ENCODE data around the gene SVIL.

SVIL gene

DNA sequence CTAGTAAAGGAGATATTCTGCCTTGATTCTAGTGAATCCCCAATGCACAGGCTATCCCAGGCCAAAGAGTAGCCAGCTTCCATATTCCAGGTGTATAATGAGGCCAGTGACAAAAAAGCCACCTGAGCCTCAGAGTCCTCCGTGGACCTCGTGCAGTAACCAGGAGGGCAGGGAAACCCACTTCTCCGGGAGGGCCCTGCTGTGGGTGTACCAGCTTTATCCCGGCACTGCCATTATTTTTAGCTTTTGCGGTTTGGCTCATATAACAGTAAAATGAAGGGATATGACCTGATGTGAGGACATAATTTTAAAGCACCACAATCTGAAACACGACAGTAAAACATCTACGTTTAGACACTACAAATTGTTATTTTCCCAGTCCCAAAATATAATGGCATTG is 109.0 kb downstream of the SVIL start:
- TF ChIP-seq, protein P1, sequence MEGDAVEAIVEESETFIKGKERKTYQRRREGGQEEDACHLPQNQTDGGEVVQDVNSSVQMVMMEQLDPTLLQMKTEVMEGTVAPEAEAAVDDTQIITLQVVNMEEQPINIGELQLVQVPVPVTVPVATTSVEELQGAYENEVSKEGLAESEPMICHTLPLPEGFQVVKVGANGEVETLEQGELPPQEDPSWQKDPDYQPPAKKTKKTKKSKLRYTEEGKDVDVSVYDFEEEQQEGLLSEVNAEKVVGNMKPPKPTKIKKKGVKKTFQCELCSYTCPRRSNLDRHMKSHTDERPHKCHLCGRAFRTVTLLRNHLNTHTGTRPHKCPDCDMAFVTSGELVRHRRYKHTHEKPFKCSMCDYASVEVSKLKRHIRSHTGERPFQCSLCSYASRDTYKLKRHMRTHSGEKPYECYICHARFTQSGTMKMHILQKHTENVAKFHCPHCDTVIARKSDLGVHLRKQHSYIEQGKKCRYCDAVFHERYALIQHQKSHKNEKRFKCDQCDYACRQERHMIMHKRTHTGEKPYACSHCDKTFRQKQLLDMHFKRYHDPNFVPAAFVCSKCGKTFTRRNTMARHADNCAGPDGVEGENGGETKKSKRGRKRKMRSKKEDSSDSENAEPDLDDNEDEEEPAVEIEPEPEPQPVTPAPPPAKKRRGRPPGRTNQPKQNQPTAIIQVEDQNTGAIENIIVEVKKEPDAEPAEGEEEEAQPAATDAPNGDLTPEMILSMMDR (IDR thresholded peaks at IDR 0.05; ENCODE audit: unreplicated experiment in 3 of 3), result no peak
- Mint-ChIP-seq H3K36me3 (ENCODE audit: low read depth) (peaks cover 72% of the 10 kb centered on the region), H3K27me3 (ENCODE audit: low read depth) (no peaks in the 10 kb centered on the region)

DNA sequence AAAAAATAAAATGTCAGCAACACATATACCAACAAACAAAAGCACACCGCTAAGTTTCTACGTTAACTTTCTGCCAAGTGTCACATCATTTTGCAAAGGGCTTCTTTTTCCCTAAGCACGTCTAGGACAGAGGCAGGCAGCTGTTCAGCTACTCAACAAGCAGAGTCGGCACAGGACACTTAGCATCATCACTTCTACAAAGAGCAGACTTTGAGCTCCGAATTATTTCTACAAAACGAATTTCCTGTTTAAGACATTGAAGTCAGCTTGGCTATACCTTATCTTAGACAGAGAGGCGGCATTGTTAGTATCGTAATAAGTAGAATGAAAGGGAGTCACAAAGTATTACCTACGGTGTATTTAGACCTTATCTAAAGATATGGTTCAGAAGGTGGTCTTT is 110.1 kb downstream of the SVIL start:
- TF ChIP-seq, protein P1 (IDR thresholded peaks at IDR 0.05; ENCODE audit: unreplicated experiment in 3 of 3), result no peak
- Mint-ChIP-seq H3K27ac (peak overlapping the region in 2 of 3 experiments; percentile 39 to 96), H3K27me3 (ENCODE audit: low read depth) (no peaks in the 10 kb centered on the region), H3K4me1 (peaks cover 29% of the 10 kb centered on the region), H3K4me3 (no peak overlapping the region), H3K9me3 (no peaks in the 10 kb centered on the region), H3K36me3 (ENCODE audit: low read depth) (peaks cover 70% of the 10 kb centered on the region)

More for the DNA sequence above, 109.0 kb downstream of the SVIL start:
- H3K4me3 Mint-ChIP-seq, result no peak overlapping the region
- H3K4me1 Mint-ChIP-seq, result peaks cover 29% of the 10 kb centered on the region
- H3K9me3 Mint-ChIP-seq, result no peaks in the 10 kb centered on the region
- no peak overlapping the region for H3K27ac Mint-ChIP-seq

DNA sequence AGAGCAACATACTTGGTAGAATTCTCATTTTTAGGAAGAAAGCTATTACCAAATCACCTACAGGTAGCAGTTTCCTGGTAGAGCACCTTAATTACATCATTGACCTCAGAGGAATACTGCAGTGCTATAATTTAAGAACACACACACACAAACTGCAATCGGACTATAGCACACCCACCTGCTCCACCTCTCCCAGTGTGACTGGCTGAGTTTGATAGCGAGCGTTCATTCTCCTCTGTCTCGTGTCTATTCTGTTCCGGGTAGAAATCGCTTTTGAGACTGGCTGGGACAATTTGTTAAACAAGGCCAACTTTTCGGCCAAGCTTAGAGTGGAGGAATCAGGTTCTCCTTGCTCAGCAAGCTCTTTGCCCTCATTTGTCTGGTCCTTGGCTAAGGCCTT is 110.5 kb downstream of the SVIL start:
- H3K9me3 Mint-ChIP-seq, result no peaks in the 10 kb centered on the region
- H3K27ac Mint-ChIP-seq, result peak overlapping the region in 2 of 3 experiments; percentile 39 to 96

DNA sequence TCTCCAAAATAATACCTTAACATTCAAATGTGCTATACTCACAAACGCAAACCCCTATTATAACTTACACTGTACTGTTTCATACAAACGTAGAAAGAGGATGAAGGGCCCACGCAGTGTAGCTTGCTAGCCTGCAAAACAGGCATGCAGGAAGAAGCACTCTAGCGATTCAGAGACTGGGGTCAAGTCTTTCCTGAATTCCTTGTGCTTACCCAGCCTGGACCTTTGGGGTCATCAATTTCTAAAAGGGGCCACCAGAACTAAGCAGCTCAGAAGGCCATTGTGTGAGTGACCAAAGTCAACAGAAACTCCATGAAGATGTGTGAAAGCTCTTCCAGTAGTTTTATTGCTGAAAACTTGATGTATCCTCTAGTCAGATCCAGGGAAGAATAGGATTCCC is 111.9 kb downstream of the SVIL start:
- Mint-ChIP-seq H3K27me3 (ENCODE audit: low read depth) (no peaks in the 10 kb centered on the region), H3K36me3 (ENCODE audit: low read depth) (peaks cover 63% of the 10 kb centered on the region), H3K4me1 (peaks cover 29% of the 10 kb centered on the region), H3K4me3 (peak overlapping the region; percentile 60 to 77 (median 69)), H3K9me3 (no peaks in the 10 kb centered on the region), H3K27ac (peak overlapping the region; percentile 94 to 97 (median 96))
- TF ChIP-seq, protein P1 (IDR thresholded peaks at IDR 0.05; ENCODE audit: unreplicated experiment in 3 of 3), result no peak

More for the DNA sequence above, 110.5 kb downstream of the SVIL start:
- no peak overlapping the region for H3K4me3 Mint-ChIP-seq
- peaks cover 67% of the 10 kb centered on the region for H3K36me3 Mint-ChIP-seq (ENCODE audit: low read depth)
- no peaks in the 10 kb centered on the region for H3K27me3 Mint-ChIP-seq (ENCODE audit: low read depth)
- peaks cover 29% of the 10 kb centered on the region for H3K4me1 Mint-ChIP-seq
- TF ChIP-seq, protein P1 (IDR thresholded peaks at IDR 0.05; ENCODE audit: unreplicated experiment in 3 of 3), result no peak

DNA sequence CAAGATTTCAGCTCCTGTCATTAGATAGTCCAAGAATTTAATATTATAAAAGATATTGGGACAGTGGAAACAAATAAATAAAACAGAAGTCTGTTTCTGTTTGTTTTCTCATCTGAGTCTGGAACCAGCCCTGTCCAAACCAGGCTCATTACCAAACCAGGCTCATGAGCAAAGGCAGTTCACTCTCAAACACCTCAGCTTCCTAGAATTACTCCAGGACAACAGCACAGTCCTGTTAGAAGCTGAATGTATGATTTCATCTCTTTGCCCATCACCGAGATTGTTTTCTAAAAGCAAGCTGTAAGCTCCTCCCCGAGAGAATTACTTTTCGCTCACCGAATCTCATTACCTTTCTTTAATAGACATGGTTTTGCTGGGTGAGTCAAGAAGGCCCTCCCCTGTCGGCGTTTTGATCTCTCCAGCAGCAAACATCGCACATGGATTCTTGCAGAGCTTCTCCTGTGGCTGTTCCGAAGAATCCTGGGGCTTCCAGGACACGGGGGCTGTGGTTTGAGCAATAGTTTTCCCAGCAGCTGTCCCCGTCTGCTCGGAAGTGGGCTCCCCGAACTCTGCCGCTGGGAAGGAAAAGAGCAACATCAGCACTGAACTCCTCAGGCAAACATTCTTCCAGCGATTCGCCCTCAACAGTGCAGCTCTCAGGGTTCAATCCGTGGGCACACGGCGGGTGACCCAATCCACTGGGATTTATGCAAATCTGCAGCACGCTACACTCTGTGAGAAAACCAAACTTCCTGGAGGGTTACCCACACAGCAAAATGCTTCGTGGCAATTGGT is 112.5 kb downstream of the SVIL start:
- Mint-ChIP-seq H3K9me3 (no peaks in the 10 kb centered on the region), H3K36me3 (ENCODE audit: low read depth) (peaks cover 63% of the 10 kb centered on the region), H3K4me3 (peak overlapping the region; percentile 60 to 77 (median 69)), H3K27ac (peak overlapping the region; percentile 94 to 97 (median 96)), H3K4me1 (peaks cover 29% of the 10 kb centered on the region), H3K27me3 (ENCODE audit: low read depth) (no peaks in the 10 kb centered on the region)
- TF ChIP-seq, protein P1 (IDR thresholded peaks at IDR 0.05; ENCODE audit: unreplicated experiment in 3 of 3), result no peak

DNA sequence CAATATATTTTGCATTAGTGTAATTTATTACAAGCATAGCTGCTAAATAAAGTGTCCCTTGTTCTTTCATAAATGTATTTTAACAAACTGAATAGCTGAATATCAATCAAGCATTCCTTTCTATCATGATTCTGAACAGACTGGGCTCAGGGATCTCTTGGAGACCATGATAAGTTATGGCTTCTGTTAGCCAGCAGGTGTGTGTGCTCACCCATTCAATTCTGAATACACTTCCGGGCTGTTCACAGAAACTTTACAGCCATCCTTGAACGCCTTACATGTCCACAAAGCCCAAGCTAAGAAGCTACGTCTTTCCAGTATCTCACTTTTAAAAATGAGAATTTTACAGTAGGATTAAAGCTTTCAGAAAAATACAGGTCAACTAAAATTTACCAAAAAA is 115.1 kb downstream of the SVIL start:
- H3K27me3 Mint-ChIP-seq (ENCODE audit: low read depth), result no peaks in the 10 kb centered on the region
- peak overlapping the region; percentile 16 to 71 (median 49) for H3K27ac Mint-ChIP-seq
- H3K4me3 Mint-ChIP-seq, result peak overlapping the region in 1 of 3 experiments; percentile 17
- TF ChIP-seq, protein P1 (IDR thresholded peaks at IDR 0.05; ENCODE audit: unreplicated experiment in 3 of 3), result no peak
- H3K4me1 Mint-ChIP-seq, result peaks cover 29% of the 10 kb centered on the region
- H3K9me3 Mint-ChIP-seq, result no peaks in the 10 kb centered on the region
- peaks cover 66% of the 10 kb centered on the region for H3K36me3 Mint-ChIP-seq (ENCODE audit: low read depth)
